Activated CD8-positive, alpha-beta T cell treated with anti-CD3 and anti-CD28 coated beads for 36 hours (primary cell): ENCODE results near the gene SCIMP. TPM values are rescaled to one million over a fixed set of nuclear protein-coding genes. Genes with fewer than 3 reads are reported as not detected.

ENCODE experiments used
- ATAC-seq: fragments of 200-7000 bp; cut with Tn5 transposase; one replicate; pipeline ENCODE4 v1.10.0; 2021; ENCODE audit warnings: mild to moderate bottlenecking, moderate library complexity
- CTCF ChIA-PET: fragments of 350-600 bp; sonication (Branson Sonifier 250); formaldehyde crosslinking; loops from one replicate; lab custom pipeline; 2021; ENCODE audit warnings: antibody characterized with exemption; lab: Charles Lee
- POLR2A ChIA-PET: fragments of 350-600 bp; sonication (Branson Sonifier 250); formaldehyde crosslinking; loops from one replicate; lab custom pipeline; 2021; ENCODE audit warnings: antibody characterized with exemption; lab: Charles Lee
- DNase-seq: peaks from one replicate; pipeline ENCODE4 v3.0.0-alpha.2; 2020
- H3K27ac Mint-ChIP-seq: one replicate; pipeline ENCODE4 v1.8.0; 2021; ENCODE audit warnings: mild to moderate bottlenecking, mixed read lengths
- H3K27me3 Mint-ChIP-seq: one replicate; pipeline ENCODE4 v1.8.0; 2021; ENCODE audit warnings: mixed read lengths
- H3K36me3 Mint-ChIP-seq: one replicate; pipeline ENCODE4 v1.8.0; 2021; ENCODE audit warnings: low read depth, mixed read lengths
- H3K4me1 Mint-ChIP-seq: one replicate; pipeline ENCODE4 v1.8.0; 2021; ENCODE audit warnings: low read depth, mixed read lengths
- H3K4me3 Mint-ChIP-seq: one replicate; pipeline ENCODE4 v1.8.0; 2021; ENCODE audit warnings: mild to moderate bottlenecking, moderate library complexity, mixed read lengths
- H3K9me3 Mint-ChIP-seq: one replicate; pipeline ENCODE4 v1.8.0; 2021; ENCODE audit warnings: mixed read lengths
- CTCF ChIP-seq: fragments of 200-600 bp; IDR thresholded peaks from one replicate; pipeline ENCODE4 v1.8.0; 2022; ENCODE audit warnings: antibody characterized with exemption, mild to moderate bottlenecking
- intact Hi-C: fragments of 100-400 bp; cut with micrococcal nuclease; formaldehyde crosslinking; loops from one replicate; pipeline ENCODE4 v1.10.0; 2022
- total RNA-seq, 2 experiments: library from RNA; stranded (reverse); gene quantifications; one replicate each; pipeline ENCODE4 v1.2.3, GENCODE V29; 2021

SCIMP gene
- total RNA-seq, 2 experiments from 2014 or later = 0.13 to 0.54 TPM

DNA sequence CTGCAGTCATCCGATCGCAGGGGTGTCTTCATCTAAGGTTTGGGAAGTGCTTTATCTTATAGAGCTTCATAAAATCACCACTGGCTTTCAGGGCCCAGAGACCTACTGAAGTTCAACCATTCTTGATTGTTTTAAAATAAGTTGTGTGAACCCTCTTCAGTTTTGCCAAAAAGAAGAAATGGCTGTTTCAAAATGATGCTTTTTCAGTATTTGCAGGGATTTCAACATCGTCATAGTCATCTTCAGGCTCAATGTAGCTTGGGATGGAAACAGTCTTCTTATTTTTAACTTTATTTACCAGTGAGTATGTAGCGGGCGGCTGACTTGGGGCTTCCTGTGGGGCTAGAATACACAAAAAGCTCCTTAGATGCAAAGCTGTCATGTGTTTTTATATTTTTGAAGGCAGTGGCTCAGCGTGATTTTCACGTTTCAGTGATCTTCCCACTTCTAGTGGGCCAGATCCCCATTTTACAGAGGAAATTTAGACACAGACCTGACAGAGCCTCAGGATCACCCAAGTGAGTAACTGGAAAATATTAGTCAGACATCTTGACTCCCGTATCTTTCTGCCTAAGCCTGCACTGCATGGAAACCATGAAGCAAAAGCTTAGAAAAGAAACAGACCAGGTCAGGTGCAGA, 23.9 kb downstream of the SCIMP start:
- DNase-seq = no peak
- ChIA-PET POLR2A (interaction anchor here (0.6 to 1.2 kb wide), 2 partner anchors 37 to 170 kb away, joined by 3 read pairs; no protein-coding TSS in a partner anchor), CTCF (interaction anchor here (0.7 to 1.5 kb wide), 3 partner anchors 27 to 228 kb away, joined by 3 read pairs; partner anchors contain the start of gene C1QBP)
- Mint-ChIP-seq H3K36me3 (peaks cover 3% of the 10 kb centered on the region), H3K4me3 (no peak overlapping the region), H3K27ac (peak overlapping the region; percentile 23), H3K9me3 (no peaks in the 10 kb centered on the region), H3K4me1 (peaks cover 15% of the 10 kb centered on the region), H3K27me3 (no peaks in the 10 kb centered on the region)
- TF ChIP-seq CTCF = no peak
- intact Hi-C loops = no loop called here
- ATAC-seq = peak; percentile 66

- peaks cover 1% of the 10 kb centered on the region for H3K36me3 Mint-ChIP-seq
- intact Hi-C loops = no loop called here
- DNase-seq = no peak
- H3K27me3 Mint-ChIP-seq = no peaks in the 10 kb centered on the region
- no peaks in the 10 kb centered on the region for H3K9me3 Mint-ChIP-seq
- no peak overlapping the region for H3K27ac Mint-ChIP-seq
- no peak for TF ChIP-seq CTCF
- CTCF ChIA-PET = interaction anchor here (0.7 to 1.4 kb wide), 2 partner anchors 28 to 167 kb away, joined by 3 read pairs; no protein-coding TSS in a partner anchor
- H3K4me1 Mint-ChIP-seq = peaks cover 15% of the 10 kb centered on the region
- POLR2A ChIA-PET = interaction anchor here (1.2 kb wide), 1 partner anchor 37 kb away, joined by 3 read pairs; no protein-coding TSS in a partner anchor
- no peak overlapping the region for H3K4me3 Mint-ChIP-seq
- ATAC-seq = no peak
Observed at GRCh38 chr17:5210091-5210490, 24.6 kb downstream of the SCIMP start.

DNA sequence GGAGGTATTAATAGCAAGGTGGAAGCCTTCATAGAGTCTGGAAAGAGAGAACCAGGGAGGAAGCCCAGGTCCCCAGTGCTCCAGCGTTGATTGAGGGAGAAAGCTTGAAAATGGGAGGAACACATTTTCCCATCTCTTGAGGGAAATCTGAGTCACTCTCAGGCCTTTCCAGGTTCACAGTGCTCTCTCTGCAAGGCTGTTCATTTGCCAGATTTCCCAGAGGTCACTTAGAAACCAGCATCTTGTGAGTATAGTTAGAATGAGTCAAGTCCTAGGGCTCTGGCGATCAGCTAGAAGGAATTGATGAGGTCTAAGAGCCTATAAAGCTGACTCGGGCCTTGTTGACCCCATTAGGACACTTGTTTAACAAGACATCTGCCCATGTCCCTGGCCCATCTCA, 25.3 kb downstream of the SCIMP start:
- ATAC-seq = no peak
- CTCF ChIA-PET = no interaction called here

DNA sequence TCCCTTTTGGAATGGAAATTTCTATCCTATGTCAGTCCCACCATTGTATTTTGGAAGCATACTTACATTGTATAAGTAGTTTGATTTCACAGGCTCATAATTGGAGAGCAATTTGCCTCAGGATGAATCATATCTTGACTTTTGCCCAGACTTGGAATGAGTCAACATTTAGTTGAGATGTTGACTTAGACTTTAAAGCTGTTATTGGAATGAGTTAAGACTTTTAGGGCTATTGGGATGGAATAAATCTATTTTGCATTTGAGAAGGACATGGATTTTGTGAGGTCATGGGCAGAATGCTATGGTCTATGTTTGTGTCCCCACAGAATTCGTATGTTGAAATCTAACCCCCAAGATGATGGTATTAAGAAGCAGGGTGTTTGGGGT, 30.8 kb downstream of the SCIMP start:
- Mint-ChIP-seq H3K27me3 (no peaks in the 10 kb centered on the region), H3K4me3 (no peak overlapping the region), H3K36me3 (peaks cover 2% of the 10 kb centered on the region), H3K4me1 (peaks cover 6% of the 10 kb centered on the region), H3K9me3 (no peaks in the 10 kb centered on the region), H3K27ac (no peak overlapping the region)
- ATAC-seq = peak; percentile 30
- ChIA-PET POLR2A (no interaction called here), CTCF (no interaction called here)
- no peak for DNase-seq
- no peak for TF ChIP-seq CTCF
- intact Hi-C loops = no loop called here

More for the DNA sequence above, 25.3 kb downstream of the SCIMP start:
- H3K4me1 Mint-ChIP-seq = peaks cover 15% of the 10 kb centered on the region
- no peak for DNase-seq
- no peak for TF ChIP-seq CTCF
- no peaks in the 10 kb centered on the region for H3K9me3 Mint-ChIP-seq
- POLR2A ChIA-PET = no interaction called here
- H3K27ac Mint-ChIP-seq = no peak overlapping the region
- intact Hi-C loops = no loop called here
- no peaks in the 10 kb centered on the region for H3K27me3 Mint-ChIP-seq
- H3K36me3 Mint-ChIP-seq = peaks cover 1% of the 10 kb centered on the region
- no peak overlapping the region for H3K4me3 Mint-ChIP-seq

GRCh38 chr17:5203178-5203907, 31.3 kb downstream of the SCIMP start:
- intact Hi-C loops = no loop called here
- no peaks in the 10 kb centered on the region for H3K9me3 Mint-ChIP-seq
- TF ChIP-seq CTCF = no peak
- ATAC-seq (no peak), DNase-seq (no peak)
- CTCF ChIA-PET = no interaction called here
- peaks cover 2% of the 10 kb centered on the region for H3K36me3 Mint-ChIP-seq
- POLR2A ChIA-PET = no interaction called here
- no peaks in the 10 kb centered on the region for H3K27me3 Mint-ChIP-seq
- H3K27ac Mint-ChIP-seq = no peak overlapping the region
- H3K4me1 Mint-ChIP-seq = peaks cover 12% of the 10 kb centered on the region
- no peak overlapping the region for H3K4me3 Mint-ChIP-seq
